Spleen (tissue), 11 donors: ENCODE results near the gene CATSPER3. TPM values are rescaled to one million over a fixed set of nuclear protein-coding genes. Genes with fewer than 3 reads are reported as not detected.

Experiments used
- DNase-seq: peaks from one replicate; pipeline ENCODE4 v3.0.0-alpha.2; 2020
- H3K27ac ChIP-seq, 8 donors: fragments of 200-600 bp; sonication (generic) in 7 of 8; 1 replicate in 4 of 8; 2 replicates in 4 of 8; pipeline versions ENCODE4 v1.5.0 to v1.8.0; 2016 to 2021; ENCODE audit warnings: inconsistent platforms in 4 of 8, mild to moderate bottlenecking in 4 of 8, moderate library complexity in 1 of 8
- H3K27me3 ChIP-seq, 7 donors: fragments of 200-600 bp; sonication (generic) in 6 of 7; replicated peaks in 1 of 7; 1 replicate in 4 of 7; 2 replicates in 3 of 7; pipeline versions ENCODE4 v1.5.0 to v1.8.0; 2016 to 2021; ENCODE audit warnings: inconsistent platforms in 3 of 7, mild to moderate bottlenecking in 1 of 7
- H3K36me3 ChIP-seq, 6 donors: fragments of 200-600 bp; sonication (generic) in 5 of 6; 1 replicate in 4 of 6; 2 replicates in 2 of 6; pipeline versions ENCODE4 v1.5.0 to v1.8.0; 2016 to 2021; ENCODE audit warnings: inconsistent platforms in 2 of 6
- H3K4me1 ChIP-seq, 6 donors: fragments of 200-600 bp; sonication (generic) in 5 of 6; 1 replicate in 3 of 6; 2 replicates in 3 of 6; pipeline versions ENCODE4 v1.5.0 to v1.8.0; 2016 to 2021; ENCODE audit warnings: inconsistent platforms in 3 of 6
- H3K4me3 ChIP-seq, 8 donors: fragments of 200-600 bp; sonication (generic) in 7 of 8; 1 replicate in 4 of 8; 2 replicates in 4 of 8; pipeline versions ENCODE4 v1.5.0 to v1.8.0; 2016 to 2021; ENCODE audit warnings: inconsistent platforms in 4 of 8, mild to moderate bottlenecking in 4 of 8, moderate library complexity in 2 of 8
- H3K9me3 ChIP-seq, 8 donors: fragments of 200-600 bp; sonication (generic) in 7 of 8; 1 replicate in 4 of 8; 2 replicates in 4 of 8; pipeline versions ENCODE4 v1.5.0 to v1.8.0; 2016 to 2021; ENCODE audit warnings: inconsistent platforms in 4 of 8
- POLR2A ChIP-seq, 3 donors: fragments of 450-650 bp; IDR thresholded peaks; one replicate each; pipeline ENCODE4 v1.5.1; 2017; ENCODE audit warnings: antibody characterized with exemption in 3 of 3, mild to moderate bottlenecking in 1 of 3
- POLR2AphosphoS5 ChIP-seq, 3 donors: sonication (generic); formaldehyde crosslinking; IDR thresholded peaks; one replicate each; pipeline ENCODE4 v1.5.1; 2017; ENCODE audit warnings: antibody characterized with exemption in 3 of 3
- WGBS, 5 donors: extraction: QIAGEN DNeasy Blood & Tissue Kit in 3 of 5; methylation state at CpG; one replicate each; pipeline versions ENCODE4 v1.1.5 to v1.1.7; 2013 to 2018; 5-methylcytosine and 5-hydroxymethylcytosine counted together
- intact Hi-C: fragments of 100-400 bp; cut with DNase I; formaldehyde crosslinking; loops from one replicate; pipeline ENCODE4 v1.15.0; 2023; ENCODE audit warnings: low total_unique reads
- polyA plus RNA-seq, 3 donors: library from polyadenylated mRNA; stranded (reverse); fragments of 200-250 nt; gene quantifications; one replicate each; pipeline ENCODE4 v1.2.1, GENCODE V29; 2013
- total RNA-seq, 7 donors: library from RNA; depleted of rRNA in 3 of 7; stranded (reverse); fragments of >200 nt in 3 of 7; fragmentation: NEBNext Ultra II Directional in 4 of 7; extraction: Animal tissue kit (Norgen Biotek cat#: 25700) in 4 of 7; gene quantifications; one replicate each; pipeline versions ENCODE4 v1.1.0 to v1.2.1, GENCODE V29; 2016 to 2021
- TF ChIP-seq, protein P1 (sequence below), 11 experiments: fragments of 200-600 bp in 7 of 11; fragments of 450-650 bp in 4 of 11; sonication (generic) in 4 of 11; IDR thresholded peaks in 8 of 11; conservative IDR thresholded peaks in 3 of 11; 1 replicate in 7 of 11; 2 replicates in 4 of 11; pipeline versions ENCODE4 v1.4.0 to v1.8.0; 2016 to 2021; ENCODE audit warnings: antibody characterized with exemption in 11 of 11, inconsistent platforms in 4 of 11, mild to moderate bottlenecking in 1 of 11
- donor health status: healthy with polysubstance abuse.
- donor health status: DM: no; HTN: no; CAD: no; lungs with moderate emphysema.
- donor health status: DM: no; HTN: no; CAD: no.
- donor health status: Bipolar disorder and iron deficiency.
- donor health status: healthy.
- donor health status: DM: no; HTN: no; CAD: no.
- donor health status: DM: yes; HTN: yes; CAD: no.

CATSPER3 gene
- total and polyA plus RNA-seq, 10 donors = 0.35 to 0.89 (median 0.44) TPM; not detected in 3

DNA sequence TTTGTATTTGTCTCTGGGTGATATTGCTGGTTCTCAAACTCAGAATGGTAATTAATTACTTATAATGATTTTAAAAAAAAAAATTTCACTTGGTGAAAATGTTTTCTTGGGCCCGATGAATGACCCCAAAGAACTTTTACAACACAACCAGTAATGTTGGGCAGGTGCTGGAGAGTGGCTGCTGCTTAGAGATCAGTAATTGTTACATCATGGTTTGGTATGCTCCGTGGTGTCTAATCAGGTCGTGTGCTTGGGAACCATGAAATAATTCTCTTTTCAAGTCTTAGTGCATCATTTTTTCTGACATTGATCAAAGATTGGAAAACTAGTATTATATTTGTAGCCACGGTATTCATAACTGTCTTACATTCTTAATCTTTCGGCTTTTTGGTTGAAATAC lies 33.5 kb upstream of the CATSPER3 start:
- Histone ChIP-seq H3K9me3 (no peaks in the 10 kb centered on the region), H3K27me3 (no peaks in the 10 kb centered on the region), H3K27ac (no peak overlapping the region), H3K4me1 (no peaks in the 10 kb centered on the region), H3K36me3 (peaks cover 3 to 29% (median 21%) of the 10 kb centered on the region in 6 donors), H3K4me3 (no peak overlapping the region)
- TF ChIP-seq POLR2A (IDR thresholded peaks at IDR 0.05) = no peak
- TF ChIP-seq, protein P1, sequence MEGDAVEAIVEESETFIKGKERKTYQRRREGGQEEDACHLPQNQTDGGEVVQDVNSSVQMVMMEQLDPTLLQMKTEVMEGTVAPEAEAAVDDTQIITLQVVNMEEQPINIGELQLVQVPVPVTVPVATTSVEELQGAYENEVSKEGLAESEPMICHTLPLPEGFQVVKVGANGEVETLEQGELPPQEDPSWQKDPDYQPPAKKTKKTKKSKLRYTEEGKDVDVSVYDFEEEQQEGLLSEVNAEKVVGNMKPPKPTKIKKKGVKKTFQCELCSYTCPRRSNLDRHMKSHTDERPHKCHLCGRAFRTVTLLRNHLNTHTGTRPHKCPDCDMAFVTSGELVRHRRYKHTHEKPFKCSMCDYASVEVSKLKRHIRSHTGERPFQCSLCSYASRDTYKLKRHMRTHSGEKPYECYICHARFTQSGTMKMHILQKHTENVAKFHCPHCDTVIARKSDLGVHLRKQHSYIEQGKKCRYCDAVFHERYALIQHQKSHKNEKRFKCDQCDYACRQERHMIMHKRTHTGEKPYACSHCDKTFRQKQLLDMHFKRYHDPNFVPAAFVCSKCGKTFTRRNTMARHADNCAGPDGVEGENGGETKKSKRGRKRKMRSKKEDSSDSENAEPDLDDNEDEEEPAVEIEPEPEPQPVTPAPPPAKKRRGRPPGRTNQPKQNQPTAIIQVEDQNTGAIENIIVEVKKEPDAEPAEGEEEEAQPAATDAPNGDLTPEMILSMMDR (IDR thresholded peaks at IDR 0.05 in 8 of 11, conservative IDR thresholded peaks at IDR 0.05 in 3 of 11) = no peak
- 93 to 98% (median 95%) methylated on average over 5 of the region's 5 CpGs for WGBS, 5 donors
- intact Hi-C loops = no loop called here
- DNase-seq = no peak

DNA sequence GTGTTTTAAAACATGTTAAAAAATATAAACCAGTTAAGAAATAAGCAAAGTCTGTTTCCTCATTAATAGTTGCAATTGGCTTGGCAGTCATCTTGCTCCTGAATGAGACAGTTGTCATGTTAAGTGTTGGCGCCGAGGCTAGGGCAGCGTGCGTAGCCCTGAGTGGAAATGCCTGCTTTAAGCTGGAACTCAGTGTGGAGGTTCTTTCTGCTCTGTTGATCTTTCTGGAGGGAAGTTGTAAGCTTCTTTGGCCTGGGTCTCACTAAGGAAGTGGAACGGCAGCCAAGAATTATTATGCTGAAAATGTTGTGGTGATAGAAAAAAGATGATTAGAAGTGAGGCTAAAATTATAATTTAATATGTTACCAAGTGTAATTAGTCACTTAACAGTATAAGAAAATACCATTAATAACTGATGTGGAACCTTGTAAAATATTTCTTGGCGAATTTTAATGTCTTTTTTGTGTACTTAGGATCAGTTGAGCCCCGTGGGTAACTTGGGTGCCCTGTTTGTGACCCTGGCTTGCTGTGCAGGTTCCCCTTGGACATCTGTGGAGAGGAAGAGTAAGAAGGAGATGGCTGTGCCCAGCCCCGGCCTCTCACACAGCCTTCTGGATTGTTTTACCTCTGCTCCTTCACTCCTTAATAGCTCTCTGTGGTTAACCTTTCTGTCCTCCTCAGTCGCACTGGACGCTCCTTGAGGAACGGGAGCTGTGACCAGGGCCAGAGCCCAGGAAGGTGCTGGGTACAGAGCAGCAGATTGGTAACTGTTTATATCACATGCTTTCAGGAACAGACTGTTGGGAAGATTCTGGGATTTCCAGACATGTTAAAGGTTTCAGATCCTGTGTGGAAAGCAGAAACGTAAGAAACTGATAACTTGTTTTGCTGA lies 31.8 kb upstream of the CATSPER3 start:
- no peak for DNase-seq
- intact Hi-C loops = no loop called here
- H3K36me3 ChIP-seq = peaks cover 3 to 46% (median 14%) of the 10 kb centered on the region in 6 donors
- 84 to 88% (median 86%) methylated on average over 12 of the region's 12 CpGs for WGBS, 5 donors
- H3K4me3 ChIP-seq = no peak overlapping the region
- no peaks in the 10 kb centered on the region for H3K9me3 ChIP-seq
- H3K27me3 ChIP-seq = no peaks in the 10 kb centered on the region
- no peak overlapping the region for H3K27ac ChIP-seq
- TF ChIP-seq, protein P1 (IDR thresholded peaks at IDR 0.05 in 8 of 11, conservative IDR thresholded peaks at IDR 0.05 in 3 of 11) = no peak
- no peak for TF ChIP-seq POLR2A (IDR thresholded peaks at IDR 0.05)
- no peak for TF ChIP-seq POLR2AphosphoS5 (IDR thresholded peaks at IDR 0.05)
- no peaks in the 10 kb centered on the region for H3K4me1 ChIP-seq

DNA sequence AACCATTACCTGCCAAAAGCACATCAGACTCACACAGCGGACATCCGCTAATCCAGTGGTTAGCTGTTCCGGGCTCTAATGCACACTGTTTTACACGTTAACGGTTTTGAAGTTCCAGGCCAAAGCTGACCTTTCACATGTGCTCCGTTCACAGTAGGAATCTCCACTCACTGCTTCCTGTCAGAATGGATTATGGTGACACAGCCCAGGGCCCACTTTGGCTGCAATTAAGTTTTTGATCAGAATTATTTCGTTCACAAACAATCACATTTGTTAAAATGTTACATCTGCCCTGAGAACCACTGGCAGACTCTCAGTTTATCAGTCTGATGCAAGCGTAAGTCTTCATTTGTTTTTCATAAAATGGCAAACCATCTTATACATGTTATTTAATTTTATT lies 30.2 kb upstream of the CATSPER3 start:
- H3K9me3 ChIP-seq = no peaks in the 10 kb centered on the region
- DNase-seq = no peak
- peaks cover 0 to 55% (median 8%) of the 10 kb centered on the region in 6 donors for H3K36me3 ChIP-seq
- H3K27me3 ChIP-seq = no peaks in the 10 kb centered on the region
- 94 to 97% (median 95%) methylated on average over 8 of the region's 8 CpGs for WGBS, 5 donors
- TF ChIP-seq POLR2AphosphoS5 (IDR thresholded peaks at IDR 0.05) = no peak
- no peak for TF ChIP-seq POLR2A (IDR thresholded peaks at IDR 0.05)
- TF ChIP-seq, protein P1 (IDR thresholded peaks at IDR 0.05 in 8 of 11, conservative IDR thresholded peaks at IDR 0.05 in 3 of 11) = no peak
- intact Hi-C loops = no loop called here
- H3K27ac ChIP-seq = no peak overlapping the region
- no peak overlapping the region for H3K4me3 ChIP-seq
- H3K4me1 ChIP-seq = no peaks in the 10 kb centered on the region

DNA sequence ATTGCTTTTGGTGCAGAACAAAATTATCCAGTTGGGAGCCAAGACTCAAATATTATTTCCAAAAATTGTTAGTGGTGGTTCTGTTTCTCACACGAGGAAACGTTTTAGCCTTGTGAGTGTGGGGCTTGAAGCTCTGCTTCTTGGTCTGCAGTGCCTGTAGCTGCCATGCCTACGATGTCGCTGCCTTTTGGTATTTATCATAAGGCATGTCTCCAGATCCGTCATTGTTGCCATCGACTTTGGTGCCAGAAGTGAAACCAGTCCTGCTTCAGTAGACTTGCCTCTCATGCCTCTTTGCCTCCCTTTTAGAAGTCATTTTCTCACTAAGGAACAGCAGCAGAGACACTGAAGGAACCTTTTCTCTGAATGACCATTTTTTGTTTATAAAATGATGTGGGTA lies 29.7 kb upstream of the CATSPER3 start:
- H3K4me1 ChIP-seq = no peaks in the 10 kb centered on the region
- H3K36me3 ChIP-seq = peaks cover 0 to 55% (median 8%) of the 10 kb centered on the region in 6 donors
- 94 to 98% (median 95%) methylated on average over 6 of the region's 6 CpGs for WGBS, 5 donors
- H3K4me3 ChIP-seq = no peak overlapping the region
- intact Hi-C loops = no loop called here
- no peak overlapping the region for H3K27ac ChIP-seq
- no peaks in the 10 kb centered on the region for H3K9me3 ChIP-seq
- no peak for TF ChIP-seq POLR2A (IDR thresholded peaks at IDR 0.05)
- no peak for TF ChIP-seq POLR2AphosphoS5 (IDR thresholded peaks at IDR 0.05)
- TF ChIP-seq, protein P1 (IDR thresholded peaks at IDR 0.05 in 8 of 11, conservative IDR thresholded peaks at IDR 0.05 in 3 of 11) = no peak
- no peaks in the 10 kb centered on the region for H3K27me3 ChIP-seq
- no peak for DNase-seq
